HL-60 (cell line): ENCODE results near the gene SLC37A2.

Experiments used
- POLR2AphosphoS5 ChIP-seq: IDR thresholded peaks from 2 replicates; pipeline ENCODE4 v1.6.1; 2012; ENCODE audit warnings: low read depth
- REST ChIP-seq: IDR thresholded peaks from 2 replicates; pipeline ENCODE4 v1.6.1; 2012; ENCODE audit warnings: low read depth; ENCODE audit not compliant: insufficient replicate concordance
- TF ChIP-seq, protein P1 (sequence below): IDR thresholded peaks from one replicate; pipeline ENCODE4 v1.5.1; 2011; ENCODE audit warnings: low read length, control low read depth, inconsistent platforms; ENCODE audit not compliant: insufficient read depth

DNA sequence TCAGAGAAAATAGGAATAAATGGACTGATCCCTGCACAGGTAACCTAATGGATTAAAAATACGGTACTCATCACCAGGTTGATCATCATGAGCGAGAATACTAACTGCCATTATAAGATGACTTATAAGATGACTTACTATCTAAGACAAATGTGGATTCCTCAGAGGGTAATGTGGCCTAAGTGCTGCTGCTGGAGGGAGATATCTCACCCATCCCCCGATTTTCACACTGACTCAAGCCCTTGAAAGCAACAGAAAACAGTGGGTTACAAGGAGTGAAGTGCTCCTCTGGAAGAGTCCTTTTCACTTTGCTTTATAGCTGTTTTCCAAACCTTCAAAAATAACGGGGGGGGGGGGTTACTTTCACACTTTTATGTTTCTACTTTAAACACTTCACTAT lies 47.4 kb downstream of the SLC37A2 start:
- TF ChIP-seq, protein P1, sequence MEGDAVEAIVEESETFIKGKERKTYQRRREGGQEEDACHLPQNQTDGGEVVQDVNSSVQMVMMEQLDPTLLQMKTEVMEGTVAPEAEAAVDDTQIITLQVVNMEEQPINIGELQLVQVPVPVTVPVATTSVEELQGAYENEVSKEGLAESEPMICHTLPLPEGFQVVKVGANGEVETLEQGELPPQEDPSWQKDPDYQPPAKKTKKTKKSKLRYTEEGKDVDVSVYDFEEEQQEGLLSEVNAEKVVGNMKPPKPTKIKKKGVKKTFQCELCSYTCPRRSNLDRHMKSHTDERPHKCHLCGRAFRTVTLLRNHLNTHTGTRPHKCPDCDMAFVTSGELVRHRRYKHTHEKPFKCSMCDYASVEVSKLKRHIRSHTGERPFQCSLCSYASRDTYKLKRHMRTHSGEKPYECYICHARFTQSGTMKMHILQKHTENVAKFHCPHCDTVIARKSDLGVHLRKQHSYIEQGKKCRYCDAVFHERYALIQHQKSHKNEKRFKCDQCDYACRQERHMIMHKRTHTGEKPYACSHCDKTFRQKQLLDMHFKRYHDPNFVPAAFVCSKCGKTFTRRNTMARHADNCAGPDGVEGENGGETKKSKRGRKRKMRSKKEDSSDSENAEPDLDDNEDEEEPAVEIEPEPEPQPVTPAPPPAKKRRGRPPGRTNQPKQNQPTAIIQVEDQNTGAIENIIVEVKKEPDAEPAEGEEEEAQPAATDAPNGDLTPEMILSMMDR = no peak
- TF ChIP-seq REST (no peak), POLR2AphosphoS5 (no peak)
